ENCODE data around the gene SRPX. TPM values are rescaled to one million over a fixed set of nuclear protein-coding genes. Genes with fewer than 3 reads are reported as not detected.

Gene SRPX
- total RNA-seq, 1 donor from 2014 or later = 9.2 TPM

DNA sequence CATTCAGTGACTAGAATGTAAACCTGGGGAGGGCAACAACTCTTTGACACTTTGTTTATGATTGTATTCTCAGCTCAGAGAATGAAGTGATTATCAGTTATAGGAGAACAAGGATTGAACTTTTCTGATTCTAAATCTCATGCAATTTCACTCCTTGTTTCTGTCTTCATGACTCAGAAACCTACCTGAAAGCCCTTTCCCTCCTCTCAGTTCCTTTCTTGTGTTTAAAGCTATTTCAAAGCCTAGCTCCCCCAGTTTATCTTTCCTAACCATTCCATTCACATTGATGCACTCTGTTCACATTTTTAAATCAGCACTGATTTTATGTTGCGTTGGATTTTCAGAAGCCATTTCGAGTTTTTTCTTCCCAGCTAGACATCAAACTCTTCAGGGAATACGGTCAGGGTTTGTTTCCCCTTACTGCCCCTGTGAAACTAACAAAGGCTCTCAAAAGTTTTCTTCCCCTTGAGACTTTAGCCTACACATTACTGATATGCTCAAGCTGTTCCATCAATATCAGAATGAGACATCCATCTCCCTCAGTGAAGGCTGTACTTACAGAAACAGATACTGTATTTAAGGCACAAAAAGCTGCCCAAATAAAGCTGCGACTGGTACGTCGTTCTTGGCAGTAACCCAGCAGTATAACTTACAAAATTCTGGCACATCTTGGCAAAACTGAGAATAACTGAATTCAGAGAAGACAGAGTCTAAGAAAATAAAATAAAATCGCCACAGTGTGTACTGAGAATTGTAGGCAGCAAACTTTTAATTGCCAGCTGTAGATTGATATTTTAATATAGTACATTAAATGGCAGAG lies 31.0 kb downstream of the SRPX start:
- H3K27me3 Mint-ChIP-seq (ENCODE audit: unreplicated experiment) = no peaks in the 10 kb centered on the region
- H3K9me3 Mint-ChIP-seq (ENCODE audit: unreplicated experiment) = peaks cover 1% of the 10 kb centered on the region
- TF ChIP-seq, protein P1, sequence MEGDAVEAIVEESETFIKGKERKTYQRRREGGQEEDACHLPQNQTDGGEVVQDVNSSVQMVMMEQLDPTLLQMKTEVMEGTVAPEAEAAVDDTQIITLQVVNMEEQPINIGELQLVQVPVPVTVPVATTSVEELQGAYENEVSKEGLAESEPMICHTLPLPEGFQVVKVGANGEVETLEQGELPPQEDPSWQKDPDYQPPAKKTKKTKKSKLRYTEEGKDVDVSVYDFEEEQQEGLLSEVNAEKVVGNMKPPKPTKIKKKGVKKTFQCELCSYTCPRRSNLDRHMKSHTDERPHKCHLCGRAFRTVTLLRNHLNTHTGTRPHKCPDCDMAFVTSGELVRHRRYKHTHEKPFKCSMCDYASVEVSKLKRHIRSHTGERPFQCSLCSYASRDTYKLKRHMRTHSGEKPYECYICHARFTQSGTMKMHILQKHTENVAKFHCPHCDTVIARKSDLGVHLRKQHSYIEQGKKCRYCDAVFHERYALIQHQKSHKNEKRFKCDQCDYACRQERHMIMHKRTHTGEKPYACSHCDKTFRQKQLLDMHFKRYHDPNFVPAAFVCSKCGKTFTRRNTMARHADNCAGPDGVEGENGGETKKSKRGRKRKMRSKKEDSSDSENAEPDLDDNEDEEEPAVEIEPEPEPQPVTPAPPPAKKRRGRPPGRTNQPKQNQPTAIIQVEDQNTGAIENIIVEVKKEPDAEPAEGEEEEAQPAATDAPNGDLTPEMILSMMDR (IDR thresholded peaks at IDR 0.05; ENCODE audit: partially characterized antibody, unreplicated experiment) = no peak
- peaks cover 23% of the 10 kb centered on the region for H3K4me1 Mint-ChIP-seq (ENCODE audit: low read depth, unreplicated experiment)
- H3K27ac Mint-ChIP-seq (ENCODE audit: unreplicated experiment) = no peak overlapping the region
- no peak for DNase-seq
- H3K36me3 Mint-ChIP-seq (ENCODE audit: unreplicated experiment) = no peaks in the 10 kb centered on the region
- no peak overlapping the region for H3K4me3 Mint-ChIP-seq (ENCODE audit: unreplicated experiment)

GRCh38 chrX:38183596-38183995 lies 37.1 kb downstream of the SRPX start:
- H3K4me1 Mint-ChIP-seq (ENCODE audit: low read depth, unreplicated experiment) = no peaks in the 10 kb centered on the region
- no peak for DNase-seq
- H3K9me3 Mint-ChIP-seq (ENCODE audit: unreplicated experiment) = peaks cover 3% of the 10 kb centered on the region
- no peak overlapping the region for H3K4me3 Mint-ChIP-seq (ENCODE audit: unreplicated experiment)
- TF ChIP-seq, protein P1 (IDR thresholded peaks at IDR 0.05; ENCODE audit: partially characterized antibody, unreplicated experiment) = no peak
- no peaks in the 10 kb centered on the region for H3K36me3 Mint-ChIP-seq (ENCODE audit: unreplicated experiment)
- no peaks in the 10 kb centered on the region for H3K27me3 Mint-ChIP-seq (ENCODE audit: unreplicated experiment)
- H3K27ac Mint-ChIP-seq (ENCODE audit: unreplicated experiment) = no peak overlapping the region

GRCh38 chrX:38181357-38181756 lies 39.3 kb downstream of the SRPX start:
- Mint-ChIP-seq H3K27ac (ENCODE audit: unreplicated experiment) (no peak overlapping the region), H3K9me3 (ENCODE audit: unreplicated experiment) (peaks cover 2% of the 10 kb centered on the region), H3K27me3 (ENCODE audit: unreplicated experiment) (no peaks in the 10 kb centered on the region), H3K36me3 (ENCODE audit: unreplicated experiment) (no peaks in the 10 kb centered on the region), H3K4me1 (ENCODE audit: low read depth, unreplicated experiment) (no peaks in the 10 kb centered on the region), H3K4me3 (ENCODE audit: unreplicated experiment) (no peak overlapping the region)
- DNase-seq = no peak
- TF ChIP-seq, protein P1 (IDR thresholded peaks at IDR 0.05; ENCODE audit: partially characterized antibody, unreplicated experiment) = no peak

DNA sequence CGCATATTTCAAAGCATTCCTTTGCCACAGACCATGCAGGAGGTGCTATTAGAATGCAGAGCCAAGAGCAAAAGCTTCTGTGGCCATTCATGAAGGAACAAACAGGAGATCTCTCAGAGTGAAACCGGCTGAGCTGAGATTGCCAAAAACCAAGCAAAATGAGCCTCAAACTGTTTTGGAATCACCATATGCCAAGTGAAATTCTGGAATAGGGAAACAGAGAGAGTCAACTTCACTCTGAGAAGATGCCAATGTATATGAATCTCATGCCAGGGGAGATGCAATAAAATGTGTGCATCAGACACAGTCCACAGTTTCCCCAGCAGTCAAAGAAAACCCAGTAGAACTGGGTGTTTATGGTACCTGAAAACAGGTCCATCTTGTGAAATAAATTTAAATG lies 42.3 kb downstream of the SRPX start:
- no peak overlapping the region for H3K27ac Mint-ChIP-seq (ENCODE audit: unreplicated experiment)
- peaks cover 2% of the 10 kb centered on the region for H3K9me3 Mint-ChIP-seq (ENCODE audit: unreplicated experiment)
- H3K36me3 Mint-ChIP-seq (ENCODE audit: unreplicated experiment) = no peaks in the 10 kb centered on the region
- H3K4me1 Mint-ChIP-seq (ENCODE audit: low read depth, unreplicated experiment) = peaks cover 4% of the 10 kb centered on the region
- no peak for DNase-seq
- H3K27me3 Mint-ChIP-seq (ENCODE audit: unreplicated experiment) = no peaks in the 10 kb centered on the region
- TF ChIP-seq, protein P1 (IDR thresholded peaks at IDR 0.05; ENCODE audit: partially characterized antibody, unreplicated experiment) = no peak
- H3K4me3 Mint-ChIP-seq (ENCODE audit: unreplicated experiment) = no peak overlapping the region

DNA sequence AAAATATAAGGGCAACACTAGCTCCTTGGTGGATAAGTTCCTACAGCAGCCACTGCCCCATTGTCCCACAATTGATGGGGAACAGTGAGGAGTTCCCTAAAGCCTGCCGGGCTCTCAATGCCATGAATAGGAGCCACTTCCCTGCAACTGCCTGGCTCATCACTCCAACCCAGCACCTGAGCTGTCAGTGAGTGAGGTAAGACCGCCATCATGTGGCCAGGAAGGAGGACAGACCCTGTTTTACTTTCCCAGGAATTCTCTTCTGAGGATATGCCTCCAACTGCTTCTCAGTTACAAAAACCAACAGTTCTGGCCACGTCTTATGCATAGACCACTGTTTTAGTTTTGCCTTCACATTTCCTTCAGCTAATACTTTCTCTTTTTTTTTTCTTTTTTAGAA lies 45.5 kb downstream of the SRPX start:
- TF ChIP-seq, protein P1 (IDR thresholded peaks at IDR 0.05; ENCODE audit: partially characterized antibody, unreplicated experiment) = peak; percentile 27
- Mint-ChIP-seq H3K36me3 (ENCODE audit: unreplicated experiment) (no peaks in the 10 kb centered on the region), H3K4me3 (ENCODE audit: unreplicated experiment) (no peak overlapping the region), H3K4me1 (ENCODE audit: low read depth, unreplicated experiment) (peaks cover 8% of the 10 kb centered on the region), H3K27ac (ENCODE audit: unreplicated experiment) (no peak overlapping the region), H3K27me3 (ENCODE audit: unreplicated experiment) (no peaks in the 10 kb centered on the region), H3K9me3 (ENCODE audit: unreplicated experiment) (no peaks in the 10 kb centered on the region)
- peak; percentile 27 for DNase-seq
